Fibroblast of skin of left quadriceps (primary cell): ENCODE results near the gene ATMIN.

Experiments used
- DNase-seq, 2 experiments: peaks; one replicate each; pipeline ENCODE4 v3.0.0-alpha.2; 2013; ENCODE audit warnings: low read depth in 2 of 2

ATMIN gene

GRCh38 chr16:81067166-81067565, 31.5 kb downstream of the ATMIN start:
- no peak for DNase-seq

GRCh38 chr16:81069063-81069462, 33.4 kb downstream of the ATMIN start:
- DNase-seq: no peak

GRCh38 chr16:81070979-81071378, 35.3 kb downstream of the ATMIN start:
- DNase-seq: no peak

GRCh38 chr16:81071805-81072204, 36.2 kb downstream of the ATMIN start:
- DNase-seq: no peak

GRCh38 chr16:81073560-81074330, 38.1 kb downstream of the ATMIN start:
- no peak for DNase-seq

- peak; percentile 65 to 67 for DNase-seq
Observed at GRCh38 chr16:81076566-81077075, 41.0 kb downstream of the ATMIN start.

GRCh38 chr16:81077076-81077940, 41.7 kb downstream of the ATMIN start, which contains the start of gene C16orf46:
Gene C16orf46, minus strand, starts transcription at chr16:81077238. Its CDS starts 13,283 bp downstream, at chr16:81063955.
- peak; percentile 86 for DNase-seq

GRCh38 chr16:81080233-81080632, 44.6 kb downstream of the ATMIN start:
- no peak for DNase-seq

- no peak for DNase-seq
Observed at GRCh38 chr16:81081014-81081413, 45.4 kb downstream of the ATMIN start.

GRCh38 chr16:81088836-81089235, 53.2 kb downstream of the ATMIN start:
- DNase-seq: no peak

- no peak for DNase-seq
Observed at GRCh38 chr16:81094771-81095251, 59.2 kb downstream of the ATMIN start.

- DNase-seq: no peak
Observed at GRCh38 chr16:81095653-81095952, 60.0 kb downstream of the ATMIN start.

GRCh38 chr16:81095953-81096714, 60.5 kb downstream of the ATMIN start, which contains the start of gene GCSH:
Gene GCSH, minus strand, starts transcription at chr16:81096395. Its CDS starts 117 bp downstream, at chr16:81096278.
- peak; percentile 95 to 96 for DNase-seq

GRCh38 chr16:81096715-81097208, 61.1 kb downstream of the ATMIN start:
- DNase-seq: no peak
